ENCODE results near the gene FXR2. TPM values are rescaled to one million over a fixed set of nuclear protein-coding genes. Genes with fewer than 3 reads are reported as not detected.

Gene FXR2
- total RNA-seq, 1 donor from 2014 or later, result 44.2 TPM

DNA sequence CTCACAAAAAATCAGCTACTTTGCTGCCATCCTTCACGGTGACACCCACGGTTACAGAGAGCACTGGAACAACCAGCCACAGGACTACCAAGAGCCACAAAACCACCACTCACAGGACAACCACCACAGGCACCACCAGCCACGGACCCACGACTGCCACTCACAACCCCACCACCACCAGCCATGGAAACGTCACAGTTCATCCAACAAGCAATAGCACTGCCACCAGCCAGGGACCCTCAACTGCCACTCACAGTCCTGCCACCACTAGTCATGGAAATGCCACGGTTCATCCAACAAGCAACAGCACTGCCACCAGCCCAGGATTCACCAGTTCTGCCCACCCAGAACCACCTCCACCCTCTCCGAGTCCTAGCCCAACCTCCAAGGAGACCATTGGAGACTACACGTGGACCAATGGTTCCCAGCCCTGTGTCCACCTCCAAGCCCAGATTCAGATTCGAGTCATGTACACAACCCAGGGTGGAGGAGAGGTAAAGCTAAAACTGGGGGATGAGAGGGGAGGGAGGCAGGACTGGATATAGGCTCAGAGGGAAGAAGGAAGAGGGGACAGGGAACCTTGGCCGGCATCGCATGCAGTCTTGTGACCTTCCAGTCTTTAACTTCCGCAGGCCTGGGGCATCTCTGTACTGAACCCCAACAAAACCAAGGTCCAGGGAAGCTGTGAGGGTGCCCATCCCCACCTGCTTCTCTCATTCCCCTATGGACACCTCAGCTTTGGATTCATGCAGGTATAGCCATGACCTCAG, 34.7 kb downstream of the FXR2 start:
- TF ChIP-seq, protein P1, sequence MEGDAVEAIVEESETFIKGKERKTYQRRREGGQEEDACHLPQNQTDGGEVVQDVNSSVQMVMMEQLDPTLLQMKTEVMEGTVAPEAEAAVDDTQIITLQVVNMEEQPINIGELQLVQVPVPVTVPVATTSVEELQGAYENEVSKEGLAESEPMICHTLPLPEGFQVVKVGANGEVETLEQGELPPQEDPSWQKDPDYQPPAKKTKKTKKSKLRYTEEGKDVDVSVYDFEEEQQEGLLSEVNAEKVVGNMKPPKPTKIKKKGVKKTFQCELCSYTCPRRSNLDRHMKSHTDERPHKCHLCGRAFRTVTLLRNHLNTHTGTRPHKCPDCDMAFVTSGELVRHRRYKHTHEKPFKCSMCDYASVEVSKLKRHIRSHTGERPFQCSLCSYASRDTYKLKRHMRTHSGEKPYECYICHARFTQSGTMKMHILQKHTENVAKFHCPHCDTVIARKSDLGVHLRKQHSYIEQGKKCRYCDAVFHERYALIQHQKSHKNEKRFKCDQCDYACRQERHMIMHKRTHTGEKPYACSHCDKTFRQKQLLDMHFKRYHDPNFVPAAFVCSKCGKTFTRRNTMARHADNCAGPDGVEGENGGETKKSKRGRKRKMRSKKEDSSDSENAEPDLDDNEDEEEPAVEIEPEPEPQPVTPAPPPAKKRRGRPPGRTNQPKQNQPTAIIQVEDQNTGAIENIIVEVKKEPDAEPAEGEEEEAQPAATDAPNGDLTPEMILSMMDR (conservative IDR thresholded peaks at IDR 0.05), result no peak
- no peaks in the 10 kb centered on the region for H3K27me3 Mint-ChIP-seq
- peak overlapping the region; percentile 100 for H3K27ac Mint-ChIP-seq
- no peaks in the 10 kb centered on the region for H3K9me3 Mint-ChIP-seq
- peak overlapping the region; percentile 71 for H3K4me3 Mint-ChIP-seq
- peaks cover 39% of the 10 kb centered on the region for H3K36me3 Mint-ChIP-seq
- H3K4me1 Mint-ChIP-seq (ENCODE audit: unreplicated experiment), result peaks cover 67% of the 10 kb centered on the region
- DNase-seq (ENCODE audit: extremely low spot score, unreplicated experiment), result no peak

GRCh38 chr17:7579001-7579833, 35.5 kb downstream of the FXR2 start, which contains the start of gene CD68:
Gene CD68, plus strand, starts transcription at chr17:7579638. Its CDS starts 40 bp downstream, at chr17:7579678.
- Mint-ChIP-seq H3K36me3 (peaks cover 43% of the 10 kb centered on the region), H3K9me3 (no peaks in the 10 kb centered on the region), H3K27me3 (no peaks in the 10 kb centered on the region), H3K27ac (peak within 1 kb of the TSS; percentile 100), H3K4me1 (ENCODE audit: unreplicated experiment) (peaks cover 67% of the 10 kb centered on the region), H3K4me3 (peak within 1 kb of the TSS; percentile 71)
- no peak for DNase-seq (ENCODE audit: extremely low spot score, unreplicated experiment)
- TF ChIP-seq, protein P1 (conservative IDR thresholded peaks at IDR 0.05), result no peak

GRCh38 chr17:7577327-7578199, 37.1 kb downstream of the FXR2 start:
- H3K27ac Mint-ChIP-seq, result peak overlapping the region; percentile 100
- peak overlapping the region; percentile 57 for H3K4me3 Mint-ChIP-seq
- no peaks in the 10 kb centered on the region for H3K9me3 Mint-ChIP-seq
- TF ChIP-seq, protein P1 (conservative IDR thresholded peaks at IDR 0.05), result peak; percentile 29
- DNase-seq (ENCODE audit: extremely low spot score, unreplicated experiment), result no peak
- H3K4me1 Mint-ChIP-seq (ENCODE audit: unreplicated experiment), result peaks cover 59% of the 10 kb centered on the region
- peaks cover 53% of the 10 kb centered on the region for H3K36me3 Mint-ChIP-seq
- peaks cover 5% of the 10 kb centered on the region for H3K27me3 Mint-ChIP-seq

DNA sequence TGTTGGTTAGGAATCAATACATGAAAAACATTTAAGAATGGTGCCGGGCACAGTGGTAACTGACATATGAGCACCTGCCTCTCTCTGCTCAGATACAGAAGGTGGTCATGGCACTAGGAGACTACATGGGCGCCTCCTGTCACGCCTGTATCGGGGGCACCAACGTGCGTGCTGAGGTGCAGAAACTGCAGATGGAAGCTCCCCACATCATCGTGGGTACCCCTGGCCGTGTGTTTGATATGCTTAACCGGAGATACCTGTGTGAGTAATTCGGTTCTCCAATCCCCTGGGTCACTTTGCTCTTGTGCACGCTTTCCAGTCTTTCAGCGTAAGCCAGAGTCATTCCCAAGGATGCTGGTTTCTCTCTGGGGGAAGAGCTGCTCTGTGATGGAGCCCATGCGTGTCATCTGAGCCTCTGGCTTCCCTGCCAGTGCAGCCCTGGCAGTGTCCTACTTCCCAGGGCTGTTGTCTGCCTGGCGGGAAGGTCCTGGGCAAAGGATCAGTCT, 38.2 kb downstream of the FXR2 start:
- Mint-ChIP-seq H3K27me3 (peaks cover 6% of the 10 kb centered on the region), H3K9me3 (no peaks in the 10 kb centered on the region), H3K4me3 (peak overlapping the region; percentile 57), H3K36me3 (peaks cover 54% of the 10 kb centered on the region), H3K27ac (peak overlapping the region; percentile 100), H3K4me1 (ENCODE audit: unreplicated experiment) (peaks cover 62% of the 10 kb centered on the region)
- TF ChIP-seq, protein P1 (conservative IDR thresholded peaks at IDR 0.05), result no peak
- DNase-seq (ENCODE audit: extremely low spot score, unreplicated experiment), result no peak

- Mint-ChIP-seq H3K36me3 (peaks cover 51% of the 10 kb centered on the region), H3K27ac (peak overlapping the region; percentile 100), H3K27me3 (peaks cover 6% of the 10 kb centered on the region), H3K4me3 (peak overlapping the region; percentile 57), H3K4me1 (ENCODE audit: unreplicated experiment) (peaks cover 60% of the 10 kb centered on the region), H3K9me3 (no peaks in the 10 kb centered on the region)
- DNase-seq (ENCODE audit: extremely low spot score, unreplicated experiment), result no peak
- TF ChIP-seq, protein P1 (conservative IDR thresholded peaks at IDR 0.05), result no peak
These were observed 38.7 kb downstream of the FXR2 start for GRCh38 chr17:7575959-7576358.

Measured in type B pancreatic cell (in vitro differentiated cells).